ENCODE measurements around the gene LTBR.
"Not testable (repeated sequence)": the region's sequence is repeated elsewhere in the genome, so short reads cannot be mapped to it uniquely, and the experiment has no call there.

The LTBR gene

GRCh38 chr12:6383572-6384498 lies at the start of gene LTBR:
Gene LTBR, plus strand, starts transcription at chr12:6384162. Its CDS starts 197 bp downstream, at chr12:6384359.
- peak; percentile 95 for DNase-seq

- DNase-seq, result no peak
These were observed 49.6 kb upstream of the LTBR start for GRCh38 chr12:6334359-6334758.

GRCh38 chr12:6334940-6335450 lies 49.0 kb upstream of the LTBR start:
- no peak for DNase-seq

- DNase-seq, result peak; percentile 86
These were observed 48.4 kb upstream of the LTBR start for GRCh38 chr12:6335451-6336078.

- DNase-seq, result peak; percentile 95
These were observed 47.7 kb upstream of the LTBR start for GRCh38 chr12:6336079-6336888.

GRCh38 chr12:6336889-6337853 lies 46.8 kb upstream of the LTBR start:
- no peak for DNase-seq

- DNase-seq, result no peak
These were observed 46.0 kb upstream of the LTBR start for GRCh38 chr12:6337958-6338433.

GRCh38 chr12:6338536-6338935 lies 45.4 kb upstream of the LTBR start:
- DNase-seq, result not testable (repeated sequence)

GRCh38 chr12:6338955-6339354 lies 45.0 kb upstream of the LTBR start:
- DNase-seq, result no peak

- DNase-seq, result no peak
These were observed 43.8 kb upstream of the LTBR start for GRCh38 chr12:6340032-6340638.

- DNase-seq, result no peak
These were observed 43.1 kb upstream of the LTBR start for GRCh38 chr12:6340745-6341416.

GRCh38 chr12:6341417-6342139 lies 42.4 kb upstream of the LTBR start, which contains the start of gene TNFRSF1A:
Gene TNFRSF1A, minus strand, starts transcription at chr12:6342076. Its CDS starts 262 bp downstream, at chr12:6341814.
- peak; percentile 86 for DNase-seq

GRCh38 chr12:6342140-6342889 lies 41.6 kb upstream of the LTBR start:
- DNase-seq, result no peak

GRCh38 chr12:6343518-6343917 lies 40.4 kb upstream of the LTBR start:
- DNase-seq, result no peak

- DNase-seq, result not testable (repeated sequence)
These were observed 39.8 kb upstream of the LTBR start for GRCh38 chr12:6344101-6344660.

GRCh38 chr12:6345319-6346091 lies 38.5 kb upstream of the LTBR start:
- DNase-seq, result peak; percentile 23

- DNase-seq, result no peak
These were observed 37.6 kb upstream of the LTBR start for GRCh38 chr12:6346235-6346832.

Measured in femur (tissue), 1 donor.